NCI-H2081 treated with DMSO at 0.1 percent for 48 hours (cell line): ENCODE results near the gene ZCCHC14.

ENCODE experiments used
- DNase-seq: peaks from one replicate; lab custom pipeline; 2025; lab: John Stamatoyannopoulos, UW

Gene ZCCHC14

DNA sequence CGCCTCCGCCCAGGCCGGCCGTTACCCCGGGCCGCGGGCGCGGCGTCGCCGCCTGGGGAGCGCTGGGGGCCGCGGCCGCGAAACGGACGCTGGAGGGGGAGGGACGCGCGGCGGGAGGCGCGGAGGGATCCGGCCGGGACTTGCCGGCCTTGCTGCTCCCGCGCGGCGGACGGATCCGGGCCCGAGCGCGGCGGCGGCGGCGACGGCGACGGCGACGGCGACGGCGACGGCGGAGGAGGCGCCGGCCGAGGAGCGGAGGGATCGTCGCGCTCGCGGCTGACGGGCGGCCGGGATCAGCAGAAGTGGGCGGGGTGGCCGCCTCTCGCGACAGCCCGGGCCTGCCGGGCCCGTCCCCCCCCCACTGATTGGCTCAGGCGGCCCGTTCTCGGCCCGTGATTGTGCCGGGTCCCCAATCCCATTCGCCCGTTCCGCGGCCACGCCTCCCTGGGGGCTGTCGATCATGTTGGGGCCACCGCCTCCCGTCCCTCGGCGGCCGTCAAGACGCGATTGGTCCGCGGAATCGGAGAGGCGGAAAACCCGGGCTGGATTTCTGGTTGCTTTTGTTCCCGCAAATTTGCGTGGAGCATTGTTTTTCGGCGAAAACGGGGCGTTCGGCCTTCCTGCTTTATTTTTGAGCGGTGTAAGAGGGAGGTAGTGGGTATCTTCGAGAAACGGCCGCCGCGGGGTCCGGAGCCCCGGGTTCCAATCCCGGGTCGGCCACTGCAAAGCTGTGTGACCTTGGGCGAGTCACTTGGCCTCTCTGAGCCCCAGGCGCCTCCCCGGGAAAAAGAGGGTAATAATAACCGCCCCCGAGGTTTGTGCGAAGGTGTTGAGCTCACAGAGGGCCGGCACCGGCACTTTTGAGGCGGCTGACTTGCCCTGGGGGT lies at the start of gene ZCCHC14:
ZCCHC14 (minus strand) TSS at position 304 of the 887 bp plus-strand sequence. CDS start 786 bp downstream, outside the sequence.
- peak; percentile 69 for DNase-seq

DNA sequence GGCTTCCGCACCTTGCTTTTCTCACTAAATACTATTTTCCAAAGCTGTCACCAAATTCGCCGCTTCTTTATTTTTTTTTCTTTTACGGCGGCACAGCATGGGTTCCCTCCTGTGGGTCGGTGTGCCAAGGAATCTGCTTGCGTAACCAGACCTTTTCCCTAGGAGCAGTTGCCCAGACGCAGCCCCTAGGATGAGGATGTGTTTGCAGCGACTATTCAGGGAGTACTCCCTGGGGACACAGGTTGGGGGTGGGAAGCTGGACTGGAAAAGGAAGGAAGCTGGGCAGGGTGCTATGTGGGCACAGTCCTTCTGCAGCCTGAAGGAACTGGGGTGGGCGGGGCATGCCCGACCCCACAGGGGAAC lies 49.0 kb upstream of the ZCCHC14 start:
- DNase-seq: no peak

- no peak for DNase-seq
These were observed 48.5 kb upstream of the ZCCHC14 start for GRCh38 chr16:87541147-87541871.

DNA sequence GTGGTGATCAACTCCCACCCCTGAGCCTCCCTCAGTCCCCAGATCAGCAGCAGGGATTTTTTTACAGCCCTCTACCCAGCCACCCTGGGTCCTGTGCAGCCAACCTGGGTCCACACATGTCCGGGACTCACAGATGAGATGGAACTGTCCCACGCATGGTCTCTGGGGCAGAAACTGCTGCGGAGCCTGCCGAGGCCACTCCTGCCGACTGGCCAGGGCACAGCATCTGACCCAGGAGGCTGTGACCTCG lies 48.0 kb upstream of the ZCCHC14 start:
- DNase-seq: no peak

GRCh38 chr16:87540072-87540896 lies 47.5 kb upstream of the ZCCHC14 start:
- DNase-seq: no peak

GRCh38 chr16:87539113-87539512 lies 46.3 kb upstream of the ZCCHC14 start:
- DNase-seq: no peak

DNA sequence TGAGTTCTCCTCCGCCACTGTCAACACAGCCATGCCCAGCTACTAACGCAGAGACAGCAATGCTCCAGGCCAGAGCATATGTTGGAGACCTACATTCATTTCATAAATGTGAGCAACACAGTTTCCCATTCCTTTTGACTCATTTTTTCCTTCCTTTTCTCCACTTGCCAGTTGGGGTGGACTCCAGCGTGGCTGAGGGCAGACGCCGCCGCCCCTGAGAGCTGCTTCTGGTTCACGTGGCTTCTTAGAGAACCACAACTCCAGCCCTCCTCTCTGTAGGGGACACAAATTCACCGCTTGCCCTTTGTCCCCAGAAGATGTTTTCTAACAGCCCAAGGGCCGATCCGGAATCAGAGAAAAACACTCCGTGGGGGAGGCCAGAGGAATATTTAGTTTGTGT lies 45.8 kb upstream of the ZCCHC14 start:
- no peak for DNase-seq

DNA sequence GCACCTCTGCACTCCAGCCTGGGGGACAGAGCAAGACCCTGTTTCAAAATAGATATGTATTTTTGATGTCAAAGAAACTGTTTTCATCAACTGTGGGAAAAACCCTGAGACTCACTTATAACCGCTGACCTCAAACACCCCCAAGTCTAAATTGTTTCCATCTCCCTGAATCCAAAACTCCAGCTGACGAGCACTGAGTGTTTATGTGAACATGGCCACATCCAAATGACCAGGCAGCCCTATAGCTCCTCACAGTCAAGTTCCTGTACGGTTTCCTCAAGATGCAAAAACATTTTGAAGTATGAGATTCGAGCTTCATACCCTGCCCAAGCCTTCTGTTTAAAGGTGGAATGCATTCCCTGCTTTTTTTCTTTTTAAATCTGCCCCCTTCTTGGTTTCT lies 45.3 kb upstream of the ZCCHC14 start:
- no peak for DNase-seq

DNA sequence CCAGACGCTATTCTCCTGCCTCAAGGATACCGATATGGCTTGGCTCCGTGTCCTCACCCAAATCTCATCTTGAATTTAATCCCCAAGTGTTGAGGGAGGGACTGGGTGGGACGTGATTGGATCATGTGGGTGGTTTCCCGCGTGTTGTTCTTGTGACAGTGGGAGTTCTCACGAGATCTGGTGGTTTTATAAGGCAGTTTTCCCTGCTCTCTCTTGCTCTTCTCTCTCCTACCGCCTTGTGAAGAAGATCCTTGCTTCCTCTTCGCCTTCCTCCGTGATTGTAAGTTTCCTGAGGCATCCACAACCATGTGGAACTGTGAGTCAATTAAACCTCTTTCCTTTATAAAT lies 43.9 kb upstream of the ZCCHC14 start:
- DNase-seq: no peak

GRCh38 chr16:87535855-87536794 lies 43.3 kb upstream of the ZCCHC14 start:
- no peak for DNase-seq

DNA sequence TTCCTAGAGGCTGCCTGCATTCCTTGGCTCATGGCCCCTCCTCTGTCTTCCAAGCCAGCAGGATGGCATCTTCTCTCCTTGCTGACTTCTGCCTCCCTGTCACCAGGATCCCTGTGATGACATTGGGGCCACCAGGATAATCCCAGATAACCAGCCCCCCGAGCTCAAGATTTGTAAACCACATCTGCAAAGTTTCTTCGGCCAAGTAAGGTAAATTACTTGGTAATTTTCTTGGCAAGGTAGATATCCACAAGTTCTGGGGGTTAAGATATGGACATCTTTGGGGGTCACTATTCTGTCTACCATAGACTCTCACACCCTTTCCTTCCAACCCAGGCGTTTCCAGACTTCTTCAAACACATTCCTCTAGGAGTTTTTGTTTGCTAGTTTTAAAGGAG lies 42.6 kb upstream of the ZCCHC14 start:
- no peak for DNase-seq

GRCh38 chr16:87534751-87535150 lies 41.9 kb upstream of the ZCCHC14 start:
- no peak for DNase-seq

DNA sequence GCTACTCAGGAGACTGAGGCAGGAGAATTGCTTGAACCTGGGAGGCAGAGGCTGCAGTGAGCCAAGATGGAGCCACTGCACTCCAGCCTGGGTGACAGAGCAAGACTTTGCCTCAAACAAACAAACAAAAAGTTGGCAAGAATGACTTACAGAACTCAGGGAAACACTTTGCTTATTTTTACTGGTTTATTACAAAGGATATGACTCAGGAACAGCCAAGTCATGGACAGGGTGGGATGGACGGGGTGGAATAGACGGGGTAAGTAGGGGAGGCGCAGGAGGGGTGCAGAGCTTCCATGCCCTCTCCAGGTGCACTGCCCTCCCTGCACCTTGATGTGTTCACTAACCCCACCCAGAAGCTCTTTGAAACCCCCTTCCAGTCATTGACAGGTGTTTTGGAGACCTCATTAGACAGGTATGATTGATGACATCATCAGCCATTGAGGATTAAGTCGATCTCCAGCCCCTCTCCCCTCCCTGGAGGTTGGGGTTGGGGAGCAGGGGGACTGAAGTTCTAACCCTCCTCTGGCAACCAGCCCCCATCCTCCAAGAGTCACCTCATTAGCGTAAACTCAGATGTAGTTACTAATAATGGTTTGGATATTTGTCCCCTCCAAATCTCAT lies 41.3 kb upstream of the ZCCHC14 start:
- no peak for DNase-seq

- DNase-seq: no peak
These were observed 40.2 kb upstream of the ZCCHC14 start for GRCh38 chr16:87533061-87533460.

- no peak for DNase-seq
These were observed 38.6 kb upstream of the ZCCHC14 start for GRCh38 chr16:87531418-87531817.

GRCh38 chr16:87528690-87529579 lies 36.1 kb upstream of the ZCCHC14 start:
- no peak for DNase-seq

- DNase-seq: no peak
These were observed 34.4 kb upstream of the ZCCHC14 start for GRCh38 chr16:87527055-87527724.

- DNase-seq: no peak
These were observed 33.6 kb upstream of the ZCCHC14 start for GRCh38 chr16:87526238-87526947.

GRCh38 chr16:87525352-87525751 lies 32.5 kb upstream of the ZCCHC14 start:
- no peak for DNase-seq
